NCI-H146 treated with DMSO at 0.1 percent for 48 hours (cell line): ENCODE results near the gene IFNG-AS1.

Experiments used
- DNase-seq: peaks from one replicate; lab custom pipeline; 2025; ENCODE audit not compliant: unreplicated experiment; lab: John Stamatoyannopoulos, UW

Gene IFNG-AS1

DNA sequence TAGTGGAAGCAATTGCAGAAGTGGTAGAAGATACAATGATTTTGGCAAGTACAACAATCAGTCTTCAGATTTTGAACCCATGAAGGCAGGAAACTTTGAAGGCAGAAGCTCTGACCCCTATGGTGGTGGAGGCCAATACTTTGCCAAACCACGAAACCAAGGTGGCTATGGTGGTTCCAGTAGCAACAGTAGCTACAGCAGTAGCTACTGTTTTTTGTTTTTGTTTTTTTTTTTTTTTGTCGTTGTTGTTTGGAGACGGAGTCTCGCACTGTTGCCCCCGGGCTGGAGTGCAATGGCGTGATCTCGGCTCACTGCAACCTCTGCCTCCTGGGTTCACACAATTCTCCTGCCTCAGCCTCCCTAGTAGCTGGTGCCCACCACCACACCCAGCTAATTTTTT is 47.4 kb downstream of the IFNG-AS1 start:
- DNase-seq: no peak

GRCh38 chr12:68037616-68038255 is 48.5 kb downstream of the IFNG-AS1 start:
- DNase-seq: no peak

- DNase-seq: no peak
These were observed 49.4 kb downstream of the IFNG-AS1 start for GRCh38 chr12:68038650-68039049.

DNA sequence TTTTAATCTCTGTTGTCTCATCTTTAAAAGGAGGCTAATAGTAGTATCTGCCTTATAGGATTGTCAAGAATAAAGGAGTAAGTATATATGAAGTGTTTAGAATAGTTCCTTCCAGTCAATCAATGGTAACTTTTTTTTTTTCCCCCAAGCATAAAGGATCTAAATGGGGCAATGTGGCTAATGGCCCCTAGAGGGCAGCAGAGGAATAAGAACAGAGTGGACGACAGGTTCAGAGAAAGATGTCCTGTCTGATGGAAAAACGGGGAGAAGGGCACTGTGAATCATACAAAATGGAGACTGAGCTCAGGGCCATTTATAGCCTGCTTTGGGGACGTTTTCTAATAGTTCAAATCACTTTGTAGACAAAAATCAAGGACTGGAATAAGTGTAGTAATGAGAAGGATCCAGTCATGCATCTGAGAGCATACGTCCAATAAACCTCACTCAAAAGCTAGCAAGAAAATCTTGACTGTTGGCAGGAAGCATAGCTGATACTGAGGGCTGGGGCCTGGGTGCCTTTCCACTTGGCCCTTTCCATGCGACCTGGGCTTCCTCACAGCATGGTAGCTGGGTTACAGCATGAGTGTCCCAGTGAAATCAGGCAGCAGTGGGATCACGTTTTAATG is 51.3 kb downstream of the IFNG-AS1 start:
- DNase-seq: peak; percentile 53

GRCh38 chr12:68042212-68042699 is 53.0 kb downstream of the IFNG-AS1 start:
- no peak for DNase-seq

DNA sequence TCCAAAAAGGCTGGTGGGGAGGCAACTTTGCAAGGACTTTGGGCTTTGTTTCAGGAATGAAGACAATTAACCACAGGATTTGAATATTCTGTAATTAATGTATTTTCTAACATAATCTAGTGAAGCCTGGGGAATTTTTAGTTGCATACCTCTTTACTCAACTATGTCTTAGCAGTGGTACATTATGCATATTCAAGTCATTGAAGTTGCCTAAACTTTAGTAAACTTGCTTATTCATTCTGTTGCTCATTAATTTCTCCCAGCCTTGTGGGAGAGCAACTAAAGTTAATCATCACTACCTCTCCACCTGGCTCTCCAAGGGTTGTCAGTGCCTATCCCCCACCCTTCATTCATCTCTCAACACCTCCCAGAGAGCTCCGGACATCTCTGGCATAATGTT is 54.2 kb downstream of the IFNG-AS1 start:
- no peak for DNase-seq

DNA sequence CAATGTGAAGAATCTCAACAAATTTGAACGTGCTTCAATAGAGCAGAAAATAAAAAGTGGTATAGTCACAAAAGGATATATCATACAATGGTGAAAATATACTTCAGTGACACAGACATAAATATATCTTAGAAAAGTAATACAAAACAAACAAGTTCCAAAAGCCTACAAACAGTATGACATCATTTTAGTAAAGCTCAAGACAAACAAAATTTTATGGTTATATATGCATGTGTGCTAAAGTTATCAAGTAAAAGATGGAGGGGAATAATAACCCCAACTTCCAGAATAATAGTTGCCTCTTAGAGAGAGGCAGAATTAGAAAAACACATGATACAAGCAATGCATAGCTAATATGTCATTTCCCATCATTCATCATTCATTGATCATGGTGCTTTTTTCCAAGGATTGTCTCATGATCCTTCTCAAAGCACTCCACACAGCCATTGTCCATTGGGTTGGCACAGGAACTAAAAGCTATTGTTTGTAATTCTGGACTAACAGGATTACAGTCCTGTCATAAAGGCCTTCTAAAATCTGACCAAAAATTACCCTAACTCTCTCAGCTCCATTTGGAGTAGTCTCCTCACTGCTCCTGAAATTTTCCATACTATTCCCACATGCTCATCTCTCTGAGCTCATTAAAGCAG is 59.5 kb downstream of the IFNG-AS1 start:
- DNase-seq: no peak

DNA sequence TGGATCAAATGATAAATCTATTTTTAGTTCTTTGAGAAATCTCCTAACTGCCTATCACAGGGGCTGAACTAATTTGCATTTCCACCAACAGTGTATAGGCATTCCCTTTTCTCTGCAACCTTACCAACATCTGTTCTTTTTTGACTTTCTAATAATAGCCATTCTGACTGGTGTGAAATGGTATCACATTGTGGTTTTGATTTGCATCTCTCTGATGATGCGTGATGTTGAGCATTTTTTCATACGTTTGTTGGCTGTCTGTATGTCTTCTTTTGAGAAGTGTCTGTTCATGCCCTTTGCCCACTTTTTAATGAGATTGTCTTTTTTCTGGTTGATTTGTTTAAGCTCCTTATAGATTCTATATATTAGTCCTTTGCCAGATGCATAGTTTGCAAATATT is 67.1 kb downstream of the IFNG-AS1 start:
- DNase-seq: no peak

GRCh38 chr12:68063900-68064590 is 74.8 kb downstream of the IFNG-AS1 start:
- DNase-seq: no peak

DNA sequence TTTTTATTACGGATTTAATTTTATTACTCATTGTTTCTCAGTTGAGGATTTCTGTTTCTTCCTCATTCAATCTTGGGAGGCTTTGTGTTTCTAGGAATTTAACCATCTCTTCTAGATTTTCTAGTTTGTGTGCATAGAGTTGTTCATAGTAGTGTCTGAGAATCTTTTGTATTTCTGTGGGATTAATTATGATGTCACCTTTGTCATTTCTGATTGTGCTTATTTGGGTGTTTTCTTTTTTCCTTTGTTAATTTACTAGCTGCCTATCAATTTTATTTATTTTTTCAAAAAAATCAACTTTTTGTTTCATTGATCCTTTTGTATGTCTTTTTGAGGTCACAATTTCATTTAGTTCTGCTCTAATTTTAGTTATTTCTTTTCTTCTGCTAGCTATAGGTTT is 75.9 kb downstream of the IFNG-AS1 start:
- no peak for DNase-seq

DNA sequence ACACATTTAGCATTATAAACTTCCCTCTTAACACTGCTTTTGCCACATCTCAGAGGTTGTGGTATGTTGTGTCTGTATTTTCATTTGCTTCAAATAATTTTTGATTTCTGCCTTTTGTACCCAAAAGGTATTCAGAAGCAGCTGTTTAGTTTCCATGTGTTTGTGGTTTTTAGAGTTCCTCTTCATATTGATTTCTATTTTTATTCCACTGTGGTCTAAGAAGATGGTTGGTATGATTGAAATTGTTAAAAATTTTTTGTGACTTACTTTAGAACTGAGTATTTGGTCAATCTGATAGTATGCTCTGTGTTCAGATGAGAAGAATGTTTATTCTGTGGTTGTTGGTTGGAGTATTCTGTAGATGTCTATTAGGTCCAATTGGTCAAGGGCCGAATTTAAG is 76.4 kb downstream of the IFNG-AS1 start:
- DNase-seq: no peak

DNA sequence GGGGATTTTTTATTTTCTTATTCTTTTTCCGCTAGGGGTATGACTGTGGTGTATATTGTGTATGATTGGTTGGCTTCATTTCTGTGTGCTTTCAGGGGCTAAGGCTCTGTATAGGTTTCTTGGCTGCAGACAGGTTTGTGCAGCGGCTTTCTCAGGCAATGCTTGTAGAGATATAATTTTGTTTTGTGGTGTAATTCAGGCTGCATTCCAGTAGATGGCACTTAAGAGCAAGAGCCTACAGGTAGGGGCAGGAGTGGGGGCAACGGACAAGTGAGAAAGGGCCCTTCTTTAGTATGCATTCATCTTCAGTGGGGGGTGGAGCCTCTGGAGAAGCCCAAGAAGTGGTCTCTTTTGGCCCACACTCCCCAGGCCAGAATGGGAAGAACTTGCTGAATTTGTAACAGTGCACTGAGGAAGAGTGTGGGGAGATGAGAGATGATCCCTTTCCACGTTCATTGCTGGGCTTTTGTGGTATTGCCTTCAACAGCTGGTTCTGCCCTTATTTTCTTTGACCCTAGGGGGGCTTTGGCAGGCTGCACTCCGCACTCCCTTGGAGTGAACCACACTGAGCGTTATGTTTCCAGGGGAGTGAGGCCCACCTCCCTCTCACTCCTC is 78.6 kb downstream of the IFNG-AS1 start:
- DNase-seq: no peak

DNA sequence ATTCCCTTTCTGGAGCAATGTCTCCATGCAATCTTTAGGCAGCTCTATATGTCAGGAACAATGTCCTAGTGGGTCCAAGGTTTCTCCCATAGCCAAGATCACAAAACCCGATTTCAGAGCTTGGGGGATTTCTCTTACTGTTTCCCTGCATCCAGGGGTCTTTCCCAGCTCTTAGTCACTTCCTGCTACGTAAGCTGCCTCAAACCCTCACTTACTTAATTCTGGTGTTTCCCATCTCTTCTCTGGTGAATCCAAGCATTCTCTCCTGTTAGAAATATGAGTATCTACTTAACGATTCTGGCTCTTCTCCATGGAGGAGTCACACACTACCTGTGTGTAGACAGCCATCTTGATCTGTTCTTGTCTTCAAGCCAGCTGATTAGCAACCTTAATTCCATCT is 80.0 kb downstream of the IFNG-AS1 start:
- DNase-seq: no peak
